Activated effector memory CD4-positive, alpha-beta T cell treated with Interleukin-2 at 50 U/mL for 16 hours (primary cell): ENCODE results near the gene ANKRD40.
"Not testable (repeated sequence)": the region's sequence is repeated elsewhere in the genome, so short reads cannot be mapped to it uniquely, and the experiment has no call there.

Experiments used
- DNase-seq: peaks from one replicate; pipeline ENCODE4 v3.0.0-alpha.2; 2020

ANKRD40 gene

GRCh38 chr17:50685691-50686493, 21.8 kb downstream of the ANKRD40 start:
- no peak for DNase-seq

- no peak for DNase-seq
These were observed 22.4 kb downstream of the ANKRD40 start for GRCh38 chr17:50685334-50685665.

DNA sequence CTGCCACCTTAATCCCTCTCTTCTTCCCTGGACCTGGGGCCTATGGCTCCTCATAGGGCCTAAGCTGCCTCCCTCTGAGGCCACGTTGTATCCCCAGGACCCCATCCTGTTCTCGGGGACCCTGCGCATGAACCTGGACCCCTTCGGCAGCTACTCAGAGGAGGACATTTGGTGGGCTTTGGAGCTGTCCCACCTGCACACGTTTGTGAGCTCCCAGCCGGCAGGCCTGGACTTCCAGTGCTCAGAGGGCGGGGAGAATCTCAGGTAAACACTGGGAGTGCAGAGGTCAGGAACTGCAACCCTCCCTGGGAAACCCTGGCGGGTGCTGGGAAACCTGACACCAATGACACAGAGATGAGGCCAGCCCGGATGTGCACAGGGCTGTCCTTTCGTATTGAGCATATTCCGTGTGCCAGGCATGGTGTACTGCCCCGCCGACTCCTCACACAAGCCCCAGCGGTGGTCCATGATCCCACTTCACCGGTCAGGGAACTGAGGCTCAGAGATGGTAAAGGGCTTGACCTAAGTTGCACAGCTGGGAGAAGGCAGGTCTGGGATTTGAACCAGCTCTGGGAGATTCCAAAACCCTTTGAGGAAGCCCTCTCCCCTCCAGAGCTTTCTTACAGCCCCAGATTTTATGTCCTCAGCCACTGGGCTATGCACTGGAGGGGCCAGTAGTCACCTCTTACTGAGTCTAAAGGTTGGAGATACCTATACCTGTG, 22.9 kb downstream of the ANKRD40 start:
- DNase-seq, result no peak

- no peak for DNase-seq
These were observed 23.5 kb downstream of the ANKRD40 start for GRCh38 chr17:50684288-50684611.

- no peak for DNase-seq
These were observed 24.1 kb downstream of the ANKRD40 start for GRCh38 chr17:50683434-50684287.

DNA sequence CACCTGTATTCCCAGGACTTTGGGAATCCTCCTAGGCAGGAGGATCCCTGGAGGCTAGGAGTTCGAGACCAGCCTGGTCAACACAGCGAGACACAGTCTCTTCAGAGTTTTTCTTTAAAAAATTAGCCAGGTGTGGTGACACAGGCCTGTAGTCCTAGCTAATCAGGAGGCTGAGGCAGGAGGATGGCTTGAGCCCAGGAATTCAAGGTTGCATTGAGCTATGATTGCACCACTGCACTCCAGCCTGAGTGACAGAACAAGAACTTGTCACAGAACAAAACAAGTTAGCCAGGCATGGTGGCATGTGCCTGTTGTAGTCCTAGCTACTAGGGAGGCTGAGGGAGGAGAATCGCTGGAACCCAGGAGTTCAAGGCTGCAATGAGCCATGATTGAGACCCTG, 24.8 kb downstream of the ANKRD40 start:
- no peak for DNase-seq

GRCh38 chr17:50682441-50682840, 25.3 kb downstream of the ANKRD40 start:
- DNase-seq, result no peak

DNA sequence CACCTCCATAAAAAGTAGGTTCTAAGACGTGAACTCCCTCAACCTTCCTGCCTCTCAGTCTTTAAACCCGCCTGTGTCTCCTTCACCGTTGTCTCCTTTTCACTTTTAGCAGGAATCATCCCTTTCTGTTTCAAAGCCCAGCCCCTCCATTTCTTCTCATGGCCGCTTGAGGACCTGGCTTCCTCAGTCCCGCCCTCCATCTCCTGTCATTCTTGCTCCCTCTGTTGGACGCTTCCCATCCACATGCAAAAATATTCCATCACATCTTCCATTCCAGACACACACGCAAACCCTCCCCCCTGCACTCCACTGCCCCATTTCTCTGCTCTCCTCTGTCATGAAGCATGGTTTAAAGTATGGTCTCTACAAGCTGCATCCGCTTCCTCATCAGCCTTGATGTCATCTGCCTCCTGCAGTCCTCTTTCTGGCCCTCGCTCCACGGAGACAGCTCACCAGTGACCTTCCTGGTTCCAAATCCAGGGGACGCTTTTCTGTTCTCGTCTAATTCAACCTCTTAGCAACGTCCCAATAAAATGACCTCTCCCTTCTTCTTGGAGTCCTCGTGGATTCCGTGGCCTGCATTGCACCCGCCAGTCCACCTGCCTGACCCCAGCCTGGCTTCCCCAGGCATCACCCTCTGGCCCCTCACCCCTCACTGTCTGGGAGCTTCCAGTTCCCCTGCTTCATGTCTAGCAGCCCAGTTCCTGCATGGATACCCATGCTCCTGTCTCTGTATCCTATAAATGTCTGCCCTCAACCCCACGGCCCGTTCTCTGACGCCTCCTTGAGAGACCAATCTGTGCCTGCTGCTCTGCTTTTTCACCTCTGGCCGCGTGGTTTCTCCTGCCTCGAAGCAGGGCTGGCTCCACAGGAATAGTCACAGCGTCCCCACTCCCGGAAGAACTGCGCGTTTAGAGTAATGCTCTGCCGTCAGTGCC, 26.2 kb downstream of the ANKRD40 start:
- no peak for DNase-seq

DNA sequence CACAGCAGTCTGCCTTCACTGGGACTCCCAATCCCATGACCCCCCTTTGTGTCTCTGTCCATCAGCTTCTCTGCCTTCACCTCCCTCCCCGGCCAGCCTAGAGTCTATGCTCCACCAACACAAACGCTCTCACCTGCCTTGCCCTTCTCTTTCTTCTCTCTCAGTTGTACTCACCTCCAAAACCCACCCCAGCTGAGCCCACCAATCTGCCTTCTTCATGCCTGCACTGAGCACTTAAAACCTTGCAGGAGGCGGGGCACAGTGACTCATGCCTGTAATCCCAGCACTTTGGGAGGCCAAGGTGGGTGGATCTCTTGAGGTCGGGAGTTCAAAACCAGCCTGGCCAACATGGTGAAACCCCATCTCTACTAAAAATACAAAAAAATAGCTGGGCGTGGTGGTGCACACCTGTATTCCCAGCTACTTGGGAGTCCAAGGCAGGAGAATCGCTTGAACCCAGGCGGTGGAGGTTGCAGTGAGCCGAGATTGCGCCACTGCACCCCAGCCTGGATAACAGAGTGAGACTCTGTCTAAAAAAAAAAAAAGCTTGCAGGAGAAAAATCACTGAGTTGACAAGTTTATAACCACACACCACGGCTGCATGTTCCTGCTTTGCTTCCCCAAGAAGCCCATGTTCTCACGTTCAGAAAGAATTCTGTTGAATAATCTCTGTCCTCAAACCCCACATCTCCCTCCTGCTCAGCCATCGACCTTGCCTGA, 27.0 kb downstream of the ANKRD40 start:
- not testable (repeated sequence) for DNase-seq

- DNase-seq, result no peak
These were observed 27.6 kb downstream of the ANKRD40 start for GRCh38 chr17:50680126-50680525.

DNA sequence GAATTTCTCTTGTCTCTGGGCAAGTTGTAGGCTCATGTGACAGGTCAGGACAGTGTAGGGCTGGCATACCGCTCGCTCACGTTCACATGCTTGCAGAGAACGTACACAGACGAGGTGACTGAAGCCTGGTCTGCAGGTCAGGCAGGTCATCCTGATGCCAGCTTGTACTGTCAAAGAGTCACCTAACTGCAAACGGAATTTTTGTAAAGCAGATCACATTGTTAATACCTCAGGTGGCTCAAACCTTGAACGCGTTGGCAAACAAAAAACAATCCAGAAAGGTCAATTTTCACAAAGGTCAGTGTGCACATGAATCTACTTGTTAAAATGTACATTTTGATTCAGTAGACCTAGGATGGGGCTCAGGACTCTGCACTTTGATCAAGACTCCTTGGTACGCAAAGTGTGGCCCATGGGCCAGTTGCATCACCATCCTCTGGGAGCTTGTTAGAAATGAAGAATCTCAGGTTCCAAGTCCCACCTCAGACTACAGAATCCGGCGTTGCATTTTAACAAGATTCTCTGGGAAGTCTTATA, 28.6 kb downstream of the ANKRD40 start:
- no peak for DNase-seq

DNA sequence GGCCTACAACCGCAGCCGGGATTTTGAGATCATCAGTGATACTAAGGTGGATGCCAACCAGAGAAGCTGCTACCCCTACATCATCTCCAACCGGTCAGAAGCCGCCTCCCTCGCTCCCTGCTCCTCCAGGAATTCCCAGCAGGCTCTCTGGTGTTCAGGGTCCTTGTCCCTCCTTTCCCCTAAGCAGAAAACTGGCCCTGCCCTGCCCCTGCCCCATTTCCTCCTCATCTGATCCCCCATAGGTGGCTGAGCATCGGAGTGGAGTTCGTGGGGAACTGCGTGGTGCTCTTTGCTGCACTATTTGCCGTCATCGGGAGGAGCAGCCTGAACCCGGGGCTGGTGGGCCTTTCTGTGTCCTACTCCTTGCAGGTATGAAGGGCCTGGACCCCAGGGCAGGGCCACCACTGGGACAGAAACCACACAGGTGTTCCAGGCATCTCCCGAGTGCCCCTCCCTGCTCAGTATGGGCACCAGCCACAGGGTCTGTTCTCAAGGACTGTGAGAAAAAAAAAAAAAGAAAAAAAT, 29.8 kb downstream of the ANKRD40 start:
- no peak for DNase-seq

GRCh38 chr17:50676065-50676975, 31.4 kb downstream of the ANKRD40 start:
- DNase-seq, result no peak

DNA sequence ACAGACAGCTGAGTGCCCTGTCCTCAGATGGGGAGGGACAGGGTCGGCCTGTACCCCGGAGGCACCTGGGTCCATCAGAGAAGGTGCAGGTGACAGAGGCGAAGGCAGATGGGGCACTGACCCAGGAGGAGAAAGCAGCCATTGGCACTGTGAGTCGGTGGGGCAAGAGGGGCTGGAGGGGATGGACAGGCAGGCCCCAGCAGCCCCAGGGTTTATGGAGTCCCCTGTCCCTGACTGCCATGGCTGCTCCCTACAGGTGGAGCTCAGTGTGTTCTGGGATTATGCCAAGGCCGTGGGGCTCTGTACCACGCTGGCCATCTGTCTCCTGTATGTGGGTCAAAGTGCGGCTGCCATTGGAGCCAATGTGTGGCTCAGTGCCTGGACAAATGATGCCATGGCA, 32.1 kb downstream of the ANKRD40 start:
- no peak for DNase-seq

DNA sequence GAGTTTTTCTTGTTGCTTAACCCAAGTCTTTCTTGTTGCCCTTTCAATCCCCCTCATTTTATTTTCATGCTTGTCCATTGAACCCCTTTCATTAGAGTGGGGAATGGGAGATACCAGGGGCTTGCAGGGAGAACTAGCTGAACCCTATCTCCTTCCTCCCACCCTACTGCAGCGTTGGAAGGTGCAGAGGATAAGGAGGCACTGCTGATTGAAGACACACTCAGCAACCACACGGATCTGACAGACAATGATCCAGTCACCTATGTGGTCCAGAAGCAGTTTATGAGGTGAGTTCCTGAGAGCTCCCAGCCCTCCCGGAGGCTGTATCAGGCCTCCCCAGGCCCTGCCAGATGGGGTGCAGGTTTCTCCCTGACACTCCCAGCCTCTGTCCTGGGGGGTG, 32.5 kb downstream of the ANKRD40 start:
- DNase-seq, result no peak

GRCh38 chr17:50672831-50673551, 34.7 kb downstream of the ANKRD40 start:
- no peak for DNase-seq

DNA sequence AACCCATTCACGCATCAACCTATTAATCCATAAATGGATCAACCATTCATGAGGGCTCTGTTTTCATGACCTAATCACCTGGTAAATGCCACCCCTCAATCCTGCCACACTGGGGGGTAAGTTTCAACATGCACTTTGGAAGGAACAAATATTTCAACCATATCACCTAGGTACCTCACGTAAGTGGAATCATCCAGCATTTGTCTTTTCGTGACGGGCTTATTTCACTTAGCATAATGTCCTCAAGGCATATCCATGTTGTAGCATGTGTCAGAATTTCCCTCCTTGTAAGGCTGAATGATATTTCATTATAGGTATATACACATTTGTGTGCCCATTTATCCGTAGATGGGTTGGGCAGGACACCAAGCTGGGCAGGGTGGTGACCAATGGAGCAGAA, 35.6 kb downstream of the ANKRD40 start:
- DNase-seq, result no peak

DNA sequence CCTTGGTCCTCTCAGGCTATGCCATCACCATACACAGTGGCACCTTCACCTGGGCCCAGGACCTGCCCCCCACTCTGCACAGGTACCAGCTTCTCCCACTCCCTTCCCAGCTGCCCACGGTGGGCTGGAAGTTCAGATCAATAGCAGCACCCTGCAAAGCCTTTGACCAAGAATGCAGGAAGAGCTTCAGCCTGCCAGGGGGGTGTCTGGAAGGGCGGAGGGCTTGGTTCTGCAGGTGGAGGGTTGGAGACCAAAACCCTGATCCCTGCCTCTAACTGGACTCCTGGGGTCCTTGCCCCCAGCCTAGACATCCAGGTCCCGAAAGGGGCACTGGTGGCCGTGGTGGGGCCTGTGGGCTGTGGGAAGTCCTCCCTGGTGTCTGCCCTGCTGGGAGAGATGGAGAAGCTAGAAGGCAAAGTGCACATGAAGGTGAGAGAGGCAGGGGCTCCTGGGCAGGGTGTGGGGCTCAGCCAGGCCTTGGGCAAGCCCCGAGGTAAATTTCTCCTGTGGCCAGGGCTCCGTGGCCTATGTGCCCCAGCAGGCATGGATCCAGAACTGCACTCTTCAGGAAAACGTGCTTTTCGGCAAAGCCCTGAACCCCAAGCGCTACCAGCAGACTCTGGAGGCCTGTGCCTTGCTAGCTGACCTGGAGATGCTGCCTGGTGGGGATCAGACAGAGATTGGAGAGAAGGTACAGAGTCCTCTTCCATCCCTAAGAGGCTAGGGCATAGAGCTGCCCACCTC, 38.7 kb downstream of the ANKRD40 start:
- DNase-seq, result no peak
